Fibroblast of pulmonary artery (primary cell): ENCODE measurements around the gene PLIN1.

ENCODE experiments used
- DNase-seq: peaks from one replicate; pipeline ENCODE4 v3.0.0-alpha.2; 2010; ENCODE audit warnings: low read depth
- H3K4me3 ChIP-seq: replicated peaks from 2 replicates; pipeline ENCODE4 v1.5.1; 2011; ENCODE audit warnings: low read depth, mild to moderate bottlenecking, control low read depth, low read length, moderate library complexity
- CTCF ChIP-seq: IDR thresholded peaks from 2 replicates; pipeline ENCODE4 v1.5.1; 2011; ENCODE audit warnings: mild to moderate bottlenecking, control low read depth, low read length, inconsistent platforms; ENCODE audit errors: missing control alignments

PLIN1 gene

DNA sequence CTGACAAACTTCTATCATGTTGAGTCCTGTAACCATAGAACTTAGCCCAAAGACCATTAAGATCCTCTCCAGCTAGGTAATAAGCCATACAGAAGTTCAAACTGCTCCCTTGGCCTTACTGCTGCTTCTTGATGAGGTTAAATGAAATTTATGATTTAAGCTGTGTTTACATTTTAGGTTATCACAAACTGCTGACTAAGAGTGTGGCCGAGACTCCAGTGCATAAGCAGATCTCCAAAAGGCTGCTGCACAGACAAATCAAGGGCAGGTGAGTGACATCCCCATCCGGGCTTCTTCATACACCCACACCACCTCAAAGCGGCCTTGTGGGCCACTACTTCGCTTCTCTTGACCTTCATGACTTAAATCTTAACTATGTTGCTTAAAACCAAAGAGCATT is 62.9 kb downstream of the PLIN1 start:
- DNase-seq: no peak
- no peak for TF ChIP-seq CTCF
- no peak overlapping the region for H3K4me3 ChIP-seq

- no peak overlapping the region for H3K4me3 ChIP-seq
- DNase-seq: no peak
- no peak for TF ChIP-seq CTCF
Observed at GRCh38 chr15:89615135-89615534, 64.0 kb downstream of the PLIN1 start.
